T-cell (primary cell): ENCODE data around the gene DNAJC4. TPM values are rescaled to one million over a fixed set of nuclear protein-coding genes. Genes with fewer than 3 reads are reported as not detected.

Experiments used
- ATAC-seq, 4 experiments: fragments of 200-7000 bp in 3 of 4; fragments of 150-1000 bp in 1 of 4; cut with Tn5 transposase; replicated peaks in 1 of 4; 1 replicate in 3 of 4; 2 replicates in 1 of 4; pipeline ENCODE4 v1.10.0; 2021; ENCODE audit warnings: moderate library complexity in 3 of 4, mild to moderate bottlenecking in 2 of 4, moderate number of reproducible peaks in 1 of 4
- CTCF ChIA-PET, 2 donors: fragments of 300-600 bp; sonication (Branson Sonifier 250); formaldehyde crosslinking; loops; one replicate each; lab custom pipeline; 2022; ENCODE audit warnings: antibody characterized with exemption in 2 of 2; lab: Charles Lee
- POLR2A ChIA-PET, 2 donors: fragments of 300-600 bp; sonication (Branson Sonifier 250); formaldehyde crosslinking; loops; one replicate each; lab custom pipeline; 2022; ENCODE audit warnings: antibody characterized with exemption in 2 of 2; lab: Charles Lee
- DNase-seq, 35 experiments: peaks; one replicate each; pipeline versions ENCODE4 v3.0.0 to v3.0.0-alpha.2; 2013 to 2023
- H3K27ac ChIP-seq: one replicate; pipeline ENCODE4 v1.5.1; 2013; ENCODE audit warnings: low read length
- H3K27me3 ChIP-seq, 2 experiments: replicated peaks in 1 of 2; 1 replicate in 1 of 2; 2 replicates in 1 of 2; pipeline versions ENCODE4 v1.6.1 to v1.7.0; 2013; ENCODE audit warnings: low read length in 1 of 2, mixed read lengths in 1 of 2; ENCODE audit not compliant: control insufficient read depth in 2 of 2, insufficient read depth in 2 of 2; ENCODE audit errors: extremely low read depth in 1 of 2
- H3K36me3 ChIP-seq, 2 donors: 1 replicate in 1 of 2; 2 replicates in 1 of 2; pipeline versions ENCODE4 v1.6.1 to v1.7.0; 2013; ENCODE audit warnings: low read length in 1 of 2; ENCODE audit not compliant: control insufficient read depth in 2 of 2, insufficient read depth in 1 of 2; ENCODE audit errors: extremely low read depth in 1 of 2
- H3K4me1 ChIP-seq, 2 experiments: 1 replicate in 1 of 2; 2 replicates in 1 of 2; pipeline versions ENCODE4 v1.6.1 to v1.7.0; 2013; ENCODE audit warnings: low read length in 2 of 2, mixed read lengths in 1 of 2; ENCODE audit not compliant: insufficient read depth in 2 of 2, control insufficient read depth in 1 of 2; ENCODE audit errors: extremely low read depth in 1 of 2
- H3K4me3 ChIP-seq, 2 donors: 1 replicate in 1 of 2; 2 replicates in 1 of 2; pipeline versions ENCODE4 v1.5.1 to v1.7.0; 2013; ENCODE audit warnings: mild to moderate bottlenecking in 2 of 2, low read length in 1 of 2, moderate library complexity in 1 of 2; ENCODE audit not compliant: control insufficient read depth in 1 of 2; ENCODE audit errors: extremely low read depth in 1 of 2
- H3K9me3 ChIP-seq: 2 replicates; pipeline ENCODE4 v1.7.0; 2013
- H3K27ac Mint-ChIP-seq, 2 donors: one replicate each; pipeline ENCODE4 v1.8.0; 2020 to 2021; ENCODE audit warnings: mild to moderate bottlenecking in 2 of 2, mixed read lengths in 2 of 2
- H3K27me3 Mint-ChIP-seq, 2 donors: one replicate each; pipeline ENCODE4 v1.8.0; 2021 to 2022; ENCODE audit warnings: mixed read lengths in 2 of 2
- H3K36me3 Mint-ChIP-seq: one replicate; pipeline ENCODE4 v1.8.0; 2021; ENCODE audit warnings: mixed read lengths
- H3K4me1 Mint-ChIP-seq, 3 donors: one replicate each; pipeline ENCODE4 v1.8.0; 2020 to 2022; ENCODE audit warnings: mixed read lengths in 3 of 3, mild to moderate bottlenecking in 1 of 3
- H3K4me3 Mint-ChIP-seq, 3 donors: one replicate each; pipeline ENCODE4 v1.8.0; 2020 to 2022; ENCODE audit warnings: mild to moderate bottlenecking in 3 of 3, mixed read lengths in 3 of 3, moderate library complexity in 3 of 3
- H3K9me3 Mint-ChIP-seq, 3 donors: one replicate each; pipeline ENCODE4 v1.8.0; 2020 to 2022; ENCODE audit warnings: mixed read lengths in 3 of 3
- WGBS: methylation state at CpG from one replicate; pipeline ENCODE4 v1.1.5; 2013; ENCODE audit warnings: missing lambda C conversion rate; ENCODE audit not compliant: insufficient coverage; 5-methylcytosine and 5-hydroxymethylcytosine counted together
- total RNA-seq, 35 experiments: library from RNA in 6 of 35; stranded (reverse) in 6 of 35; fragments of 120-200 nt in 1 of 35; gene quantifications; one replicate each; pipeline versions ENCODE4 v1.2.1 to v1.2.4 and lab custom pipeline; 2013 to 2026

Gene DNAJC4
- total RNA-seq, 5 donors from 2014 or later (not counting 1 experiment from before 2014, with no cell fraction given), result 46.2 to 64.7 (median 51.4) TPM

GRCh38 chr11:64224891-64225607 is 5.3 kb upstream of the DNAJC4 start:
- H3K27ac ChIP-seq, result peak overlapping the region; percentile 68
- WGBS, result 75% methylated on average over 15 of the region's 22 CpGs
- H3K4me1 ChIP-seq, result peaks cover 15 to 57% of the 10 kb centered on the region in 2 experiments
- DNase-seq (no peak), ATAC-seq (no peak)
- peaks cover 4% of the 10 kb centered on the region for H3K36me3 Mint-ChIP-seq
- no peaks in the 10 kb centered on the region for H3K27me3 Mint-ChIP-seq
- peak overlapping the region; percentile 78 to 96 for H3K4me3 ChIP-seq
- H3K4me1 Mint-ChIP-seq, result peaks cover 32 to 42% (median 36%) of the 10 kb centered on the region in 3 donors
- ChIA-PET POLR2A (no interaction called here), CTCF (interaction anchor here in 1 of 2 donors (1.0 kb wide), 1 partner anchor 17 kb away, joined by 3 read pairs; no protein-coding TSS in a partner anchor)
- H3K9me3 ChIP-seq, result no peaks in the 10 kb centered on the region
- H3K9me3 Mint-ChIP-seq, result no peaks in the 10 kb centered on the region
- H3K27ac Mint-ChIP-seq, result peak overlapping the region; percentile 74 to 84
- H3K4me3 Mint-ChIP-seq, result peak overlapping the region; percentile 80 to 92 (median 86)
- peaks cover 16 to 29% of the 10 kb centered on the region in 2 donors for H3K36me3 ChIP-seq
- H3K27me3 ChIP-seq, result no peaks in the 10 kb centered on the region

- Histone ChIP-seq H3K4me3 (peak within 1 kb of the TSS; percentile 78 to 96), H3K36me3 (peaks cover 11 to 20% of the 10 kb centered on the region in 2 donors), H3K27me3 (no peaks in the 10 kb centered on the region), H3K4me1 (peaks cover 15 to 63% of the 10 kb centered on the region in 2 experiments), H3K9me3 (no peaks in the 10 kb centered on the region), H3K27ac (peak within 1 kb of the TSS; percentile 76)
- ATAC-seq (peak; percentile 76 to 80 (median 78)), DNase-seq (peak; percentile 70 to 96 (median 87))
- H3K4me1 Mint-ChIP-seq, result peaks cover 34 to 44% (median 38%) of the 10 kb centered on the region in 3 donors
- ChIA-PET POLR2A (interaction anchor here (0.5 to 0.6 kb wide), 3 partner anchors 14 to 1662 kb away, joined by 3 to 4 read pairs (median 4); partner anchors contain the start of gene FIBP (in 1 of the 2)), CTCF (interaction anchor here (0.5 to 1.6 kb wide), 7 partner anchors 12 to 92 kb away, joined by 3 to 9 read pairs (median 3); partner anchors contain the start of genes FERMT3 (in 1 of the 2), PRDX5 (in 1 of the 2) and TRMT112 (in 1 of the 2))
- peak within 1 kb of the TSS; percentile 80 to 92 (median 86) for H3K4me3 Mint-ChIP-seq
- H3K9me3 Mint-ChIP-seq, result no peaks in the 10 kb centered on the region
- H3K27ac Mint-ChIP-seq, result peak within 1 kb of the TSS; percentile 88
- no peaks in the 10 kb centered on the region for H3K27me3 Mint-ChIP-seq
- H3K36me3 Mint-ChIP-seq, result no peaks in the 10 kb centered on the region
- WGBS, result under 1% methylated on average over 45 of the region's 54 CpGs
Measured at GRCh38 chr11:64225608-64226506, 4.5 kb upstream of the DNAJC4 start, which contains the start of the genes NUDT22 and TRPT1. Gene NUDT22, plus strand, starts transcription at chr11:64226274. Its CDS starts 379 bp downstream, at chr11:64226653. Gene TRPT1, minus strand, starts transcription at chr11:64226186. Its CDS starts 326 bp downstream, at chr11:64225860.

GRCh38 chr11:64226507-64227051 is 3.8 kb upstream of the DNAJC4 start:
- ChIA-PET POLR2A (interaction anchor here in 1 of 2 donors (0.5 kb wide), 1 partner anchor 46 kb away, joined by 4 read pairs; no protein-coding TSS in a partner anchor), CTCF (interaction anchor here (0.5 to 1.6 kb wide), 6 partner anchors 12 to 91 kb away, joined by 3 to 9 read pairs (median 4); partner anchors contain the start of genes FERMT3 (in 1 of the 2), PRDX5 (in 1 of the 2) and TRMT112 (in 1 of the 2))
- H3K27ac Mint-ChIP-seq, result peak overlapping the region; percentile 84 to 88
- peaks cover 11 to 15% of the 10 kb centered on the region in 2 donors for H3K36me3 ChIP-seq
- no peaks in the 10 kb centered on the region for H3K36me3 Mint-ChIP-seq
- H3K9me3 ChIP-seq, result no peaks in the 10 kb centered on the region
- no peaks in the 10 kb centered on the region for H3K27me3 ChIP-seq
- H3K4me3 ChIP-seq, result peak overlapping the region; percentile 78 to 96
- under 1% methylated on average over 26 of the region's 26 CpGs for WGBS
- no peaks in the 10 kb centered on the region for H3K9me3 Mint-ChIP-seq
- peaks cover 18 to 70% of the 10 kb centered on the region in 2 experiments for H3K4me1 ChIP-seq
- H3K27me3 Mint-ChIP-seq, result no peaks in the 10 kb centered on the region
- peak; percentile 31 to 46 (median 40) for ATAC-seq
- H3K27ac ChIP-seq, result peak overlapping the region; percentile 76
- H3K4me3 Mint-ChIP-seq, result peak overlapping the region; percentile 80 to 92 (median 86)
- peak in 26 of 35 experiments; percentile 28 to 69 (median 44) for DNase-seq
- H3K4me1 Mint-ChIP-seq, result peaks cover 35 to 48% (median 41%) of the 10 kb centered on the region in 3 donors

GRCh38 chr11:64227405-64227956 is 2.9 kb upstream of the DNAJC4 start:
- H3K9me3 Mint-ChIP-seq, result no peaks in the 10 kb centered on the region
- no peaks in the 10 kb centered on the region for H3K36me3 Mint-ChIP-seq
- H3K36me3 ChIP-seq, result peaks cover 11% of the 10 kb centered on the region in 2 donors
- peak overlapping the region; percentile 80 to 92 (median 86) for H3K4me3 Mint-ChIP-seq
- ChIA-PET CTCF (interaction anchor here (1.4 to 1.6 kb wide), 2 partner anchors 21 to 74 kb away, joined by 3 to 4 read pairs; partner anchors contain the start of gene FERMT3 (in 1 of the 2)), POLR2A (no interaction called here)
- H3K9me3 ChIP-seq, result no peaks in the 10 kb centered on the region
- ATAC-seq (no peak), DNase-seq (no peak)
- H3K4me1 ChIP-seq, result peaks cover 18 to 74% of the 10 kb centered on the region in 2 experiments
- H3K27me3 Mint-ChIP-seq, result no peaks in the 10 kb centered on the region
- peaks cover 43 to 56% (median 49%) of the 10 kb centered on the region in 3 donors for H3K4me1 Mint-ChIP-seq
- H3K27ac Mint-ChIP-seq, result peak overlapping the region; percentile 84 to 88
- H3K27ac ChIP-seq, result peak overlapping the region; percentile 76
- WGBS, result 100% methylated on average over 1 of the region's 3 CpGs
- H3K4me3 ChIP-seq, result peak overlapping the region; percentile 78 to 96
- no peaks in the 10 kb centered on the region for H3K27me3 ChIP-seq

- ATAC-seq, result no peak
- Mint-ChIP-seq H3K27ac (peak overlapping the region; percentile 88 to 91), H3K9me3 (no peaks in the 10 kb centered on the region), H3K36me3 (no peaks in the 10 kb centered on the region), H3K27me3 (no peaks in the 10 kb centered on the region), H3K4me3 (peak overlapping the region; percentile 82 to 92 (median 88)), H3K4me1 (peaks cover 56 to 62% (median 62%) of the 10 kb centered on the region in 3 donors)
- Histone ChIP-seq H3K27me3 (no peaks in the 10 kb centered on the region), H3K4me3 (no peak overlapping the region), H3K27ac (peak overlapping the region; percentile 77), H3K9me3 (no peaks in the 10 kb centered on the region), H3K36me3 (peaks cover 0 to 4% of the 10 kb centered on the region in 2 donors), H3K4me1 (peaks cover 18 to 82% of the 10 kb centered on the region in 2 experiments)
- 78% methylated on average over 6 of the region's 12 CpGs for WGBS
- ChIA-PET POLR2A (no interaction called here), CTCF (interaction anchor here in 1 of 2 donors (0.8 kb wide), 1 partner anchor 25 kb away, joined by 3 read pairs; no protein-coding TSS in a partner anchor)
- no peak for DNase-seq
Measured at GRCh38 chr11:64229090-64229743, 1.1 kb upstream of the DNAJC4 start.
